Measurements from ENCODE around the gene AQP3.

DNA sequence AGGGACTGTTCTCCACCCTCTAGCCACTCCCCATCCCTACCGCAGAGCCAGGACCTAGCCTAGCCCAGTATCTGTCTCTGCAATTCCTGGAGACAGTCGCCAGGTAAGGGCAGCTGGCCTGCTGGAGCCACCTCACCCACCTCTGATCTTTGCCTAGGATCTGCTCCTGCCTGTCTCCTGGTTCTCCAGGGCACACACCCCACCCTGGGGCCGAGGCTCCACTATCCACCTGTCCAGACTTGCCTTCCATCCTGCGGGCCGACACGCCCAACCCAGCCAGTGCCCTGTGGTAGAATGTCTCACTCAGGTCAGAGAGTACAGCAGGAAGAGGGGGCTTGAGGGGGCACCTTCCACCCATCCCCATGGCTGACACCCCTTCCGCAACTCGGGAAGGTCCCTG lies 29.3 kb downstream of the AQP3 start:
- TF ChIP-seq, protein P1, sequence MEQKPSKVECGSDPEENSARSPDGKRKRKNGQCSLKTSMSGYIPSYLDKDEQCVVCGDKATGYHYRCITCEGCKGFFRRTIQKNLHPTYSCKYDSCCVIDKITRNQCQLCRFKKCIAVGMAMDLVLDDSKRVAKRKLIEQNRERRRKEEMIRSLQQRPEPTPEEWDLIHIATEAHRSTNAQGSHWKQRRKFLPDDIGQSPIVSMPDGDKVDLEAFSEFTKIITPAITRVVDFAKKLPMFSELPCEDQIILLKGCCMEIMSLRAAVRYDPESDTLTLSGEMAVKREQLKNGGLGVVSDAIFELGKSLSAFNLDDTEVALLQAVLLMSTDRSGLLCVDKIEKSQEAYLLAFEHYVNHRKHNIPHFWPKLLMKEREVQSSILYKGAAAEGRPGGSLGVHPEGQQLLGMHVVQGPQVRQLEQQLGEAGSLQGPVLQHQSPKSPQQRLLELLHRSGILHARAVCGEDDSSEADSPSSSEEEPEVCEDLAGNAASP (IDR thresholded peaks at IDR 0.05) = no peak
- TF ChIP-seq CEBPB (tag; IDR thresholded peaks at IDR 0.05) (no peak), POLR2A (conservative IDR thresholded peaks at IDR 0.05) (no peak), RBM14 (IDR thresholded peaks at IDR 0.05; ENCODE audit: borderline replicate concordance, insufficient read depth, low read depth, low read length) (no peak), MTA3 (IDR thresholded peaks at IDR 0.05; ENCODE audit: borderline replicate concordance) (no peak), ELF1 (tag; IDR thresholded peaks at IDR 0.05) (no peak), RFX5 (IDR thresholded peaks at IDR 0.05; ENCODE audit: low read depth, low read length) (no peak), HCFC1 (IDR thresholded peaks at IDR 0.05; ENCODE audit: low read depth, low read length) (no peak), FOXK2 (conservative IDR thresholded peaks at IDR 0.05 in 1 of 2, IDR thresholded peaks at IDR 0.05 in 1 of 2; ENCODE audit: low read depth in 2 of 2) (no peak)
- TF ChIP-seq, protein P2, sequence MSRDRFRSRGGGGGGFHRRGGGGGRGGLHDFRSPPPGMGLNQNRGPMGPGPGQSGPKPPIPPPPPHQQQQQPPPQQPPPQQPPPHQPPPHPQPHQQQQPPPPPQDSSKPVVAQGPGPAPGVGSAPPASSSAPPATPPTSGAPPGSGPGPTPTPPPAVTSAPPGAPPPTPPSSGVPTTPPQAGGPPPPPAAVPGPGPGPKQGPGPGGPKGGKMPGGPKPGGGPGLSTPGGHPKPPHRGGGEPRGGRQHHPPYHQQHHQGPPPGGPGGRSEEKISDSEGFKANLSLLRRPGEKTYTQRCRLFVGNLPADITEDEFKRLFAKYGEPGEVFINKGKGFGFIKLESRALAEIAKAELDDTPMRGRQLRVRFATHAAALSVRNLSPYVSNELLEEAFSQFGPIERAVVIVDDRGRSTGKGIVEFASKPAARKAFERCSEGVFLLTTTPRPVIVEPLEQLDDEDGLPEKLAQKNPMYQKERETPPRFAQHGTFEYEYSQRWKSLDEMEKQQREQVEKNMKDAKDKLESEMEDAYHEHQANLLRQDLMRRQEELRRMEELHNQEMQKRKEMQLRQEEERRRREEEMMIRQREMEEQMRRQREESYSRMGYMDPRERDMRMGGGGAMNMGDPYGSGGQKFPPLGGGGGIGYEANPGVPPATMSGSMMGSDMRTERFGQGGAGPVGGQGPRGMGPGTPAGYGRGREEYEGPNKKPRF (IDR thresholded peaks at IDR 0.05; ENCODE audit: low read depth, low read length) = no peak

Measured in K562 (cell line).